Liver (tissue), 9 donors: ENCODE data around the gene SEMA3B. TPM values are rescaled to one million over a fixed set of nuclear protein-coding genes. Genes with fewer than 3 reads are reported as not detected.

ENCODE experiments used
- DNase-seq: peaks from one replicate; pipeline ENCODE4 v3.0.0-alpha.2; 2017; ENCODE audit warnings: low spot score
- H3K27ac ChIP-seq, 2 donors: one replicate each; pipeline ENCODE4 v1.7.0; 2013; ENCODE audit warnings: inconsistent platforms in 2 of 2, low read length in 2 of 2, control low read depth in 1 of 2, low read depth in 1 of 2, mild to moderate bottlenecking in 1 of 2
- H3K27me3 ChIP-seq, 4 donors: one replicate each; pipeline versions ENCODE4 v1.6.1 to v1.7.0; 2013; ENCODE audit warnings: low read length in 3 of 4, inconsistent platforms in 1 of 4, mild to moderate bottlenecking in 1 of 4, moderate library complexity in 1 of 4; ENCODE audit not compliant: control insufficient read depth in 4 of 4, insufficient read depth in 4 of 4
- H3K36me3 ChIP-seq, 4 donors: one replicate each; pipeline versions ENCODE4 v1.6.1 to v1.7.0; 2013; ENCODE audit warnings: low read length in 3 of 4, mild to moderate bottlenecking in 3 of 4, low read depth in 1 of 4, moderate library complexity in 1 of 4; ENCODE audit not compliant: control insufficient read depth in 4 of 4, insufficient read depth in 3 of 4
- H3K4me1 ChIP-seq, 4 donors: one replicate each; pipeline versions ENCODE4 v1.6.1 to v1.7.0; 2013; ENCODE audit warnings: low read length in 3 of 4, mild to moderate bottlenecking in 3 of 4, moderate library complexity in 1 of 4; ENCODE audit not compliant: control insufficient read depth in 4 of 4, insufficient read depth in 4 of 4
- H3K4me3 ChIP-seq, 3 donors: one replicate each; pipeline versions ENCODE4 v1.6.1 to v1.7.0; 2013; ENCODE audit warnings: low read length in 3 of 3, control low read depth in 1 of 3, low read depth in 1 of 3, mild to moderate bottlenecking in 1 of 3
- H3K9ac ChIP-seq, 2 donors: one replicate each; pipeline ENCODE4 v1.7.0; 2013; ENCODE audit warnings: low read length in 2 of 2, mild to moderate bottlenecking in 2 of 2, moderate library complexity in 2 of 2, control low read depth in 1 of 2, low read depth in 1 of 2
- H3K9me3 ChIP-seq, 4 donors: one replicate each; pipeline versions ENCODE4 v1.6.1 to v1.7.0; 2013; ENCODE audit warnings: low read length in 3 of 4; ENCODE audit not compliant: control insufficient read depth in 4 of 4
- EGR1 ChIP-seq, 2 donors: IDR thresholded peaks; 2 replicates each; pipeline ENCODE4 v1.6.1; 2016 to 2018; ENCODE audit warnings: antibody characterized with exemption in 2 of 2, low read depth in 2 of 2
- FOXA1 ChIP-seq: IDR thresholded peaks from 2 replicates; pipeline ENCODE4 v1.6.1; 2016; ENCODE audit warnings: antibody characterized with exemption
- FOXA2 ChIP-seq: IDR thresholded peaks from 2 replicates; pipeline ENCODE4 v1.6.1; 2016; ENCODE audit warnings: antibody characterized with exemption
- GABPA ChIP-seq, 2 donors: IDR thresholded peaks in 1 of 2; conservative IDR thresholded peaks in 1 of 2; 2 replicates each; pipeline ENCODE4 v1.6.1; 2016; ENCODE audit warnings: antibody characterized with exemption in 2 of 2, mild to moderate bottlenecking in 1 of 2, moderate library complexity in 1 of 2
- HNF4A ChIP-seq, 2 donors: conservative IDR thresholded peaks; 2 replicates each; pipeline ENCODE4 v1.6.1; 2016; ENCODE audit warnings: antibody characterized with exemption in 2 of 2, mild to moderate bottlenecking in 2 of 2
- HNF4G ChIP-seq: IDR thresholded peaks from 2 replicates; pipeline ENCODE4 v1.6.1; 2016; ENCODE audit warnings: antibody characterized with exemption
- JUND ChIP-seq, 2 donors: IDR thresholded peaks; 2 replicates each; pipeline ENCODE4 v1.6.1; 2016; ENCODE audit warnings: antibody characterized with exemption in 2 of 2
- NR2F2 ChIP-seq: IDR thresholded peaks from 2 replicates; pipeline ENCODE4 v1.6.1; 2016; ENCODE audit warnings: antibody characterized with exemption
- RAD21 ChIP-seq, 2 donors: IDR thresholded peaks; 2 replicates each; pipeline ENCODE4 v1.6.1; 2016; ENCODE audit warnings: antibody characterized with exemption in 2 of 2, mild to moderate bottlenecking in 2 of 2
- RXRA ChIP-seq, 2 donors: IDR thresholded peaks; 2 replicates each; pipeline ENCODE4 v1.6.1; 2017 to 2018; ENCODE audit warnings: antibody characterized with exemption in 2 of 2, mild to moderate bottlenecking in 1 of 2
- SP1 ChIP-seq: IDR thresholded peaks from 2 replicates; pipeline ENCODE4 v1.6.1; 2018; ENCODE audit warnings: antibody characterized with exemption, mild to moderate bottlenecking
- TAF1 ChIP-seq: conservative IDR thresholded peaks from 2 replicates; pipeline ENCODE4 v1.6.1; 2016; ENCODE audit warnings: antibody characterized with exemption, mild to moderate bottlenecking
- YY1 ChIP-seq: IDR thresholded peaks from 2 replicates; pipeline ENCODE4 v1.6.1; 2016; ENCODE audit warnings: antibody characterized with exemption, mild to moderate bottlenecking
- WGBS: extraction: QIAGEN DNeasy Blood & Tissue Kit; methylation state at CpG from one replicate; pipeline ENCODE4 v1.1.7; 2013; 5-methylcytosine and 5-hydroxymethylcytosine counted together
- polyA plus RNA-seq, 2 donors: library from polyadenylated mRNA; stranded (reverse) in 1 of 2; unstranded in 1 of 2; fragments of 200-250 nt in 1 of 2; fragments of >200 nt in 1 of 2; fragmentation: Nextera tagmentation in 1 of 2; extraction: Ambion mirVana in 1 of 2; gene quantifications; one replicate each; pipeline versions ENCODE4 v1.2.1 to v1.2.3, GENCODE V29; 2013 to 2015
- total RNA-seq, 2 donors: library from RNA; depleted of rRNA; stranded (reverse); fragments of >200 nt; gene quantifications; one replicate each; pipeline ENCODE4 v1.2.3, GENCODE V29; 2014
- TF ChIP-seq, protein P1 (sequence below): IDR thresholded peaks from 2 replicates; pipeline ENCODE4 v1.6.1; 2016; ENCODE audit warnings: antibody characterized with exemption
- TF ChIP-seq, protein P2 (sequence below): IDR thresholded peaks from 2 replicates; pipeline ENCODE4 v1.6.1; 2016; ENCODE audit warnings: antibody characterized with exemption
- TF ChIP-seq, protein P3 (sequence below): IDR thresholded peaks from 2 replicates; pipeline ENCODE4 v1.6.1; 2016; ENCODE audit warnings: antibody characterized with exemption, mild to moderate bottlenecking
- TF ChIP-seq, protein P4 (sequence below): IDR thresholded peaks from 2 replicates; pipeline ENCODE4 v1.6.1; 2016; ENCODE audit warnings: antibody characterized with exemption
- donor health status: healthy.
- donor health status: healthy.
- donor health status: healthy.
- donor health status: healthy.
- donor health status: healthy.

The SEMA3B gene
- total and polyA plus RNA-seq, 4 donors: 0.40 to 1.5 (median 0.93) TPM

DNA sequence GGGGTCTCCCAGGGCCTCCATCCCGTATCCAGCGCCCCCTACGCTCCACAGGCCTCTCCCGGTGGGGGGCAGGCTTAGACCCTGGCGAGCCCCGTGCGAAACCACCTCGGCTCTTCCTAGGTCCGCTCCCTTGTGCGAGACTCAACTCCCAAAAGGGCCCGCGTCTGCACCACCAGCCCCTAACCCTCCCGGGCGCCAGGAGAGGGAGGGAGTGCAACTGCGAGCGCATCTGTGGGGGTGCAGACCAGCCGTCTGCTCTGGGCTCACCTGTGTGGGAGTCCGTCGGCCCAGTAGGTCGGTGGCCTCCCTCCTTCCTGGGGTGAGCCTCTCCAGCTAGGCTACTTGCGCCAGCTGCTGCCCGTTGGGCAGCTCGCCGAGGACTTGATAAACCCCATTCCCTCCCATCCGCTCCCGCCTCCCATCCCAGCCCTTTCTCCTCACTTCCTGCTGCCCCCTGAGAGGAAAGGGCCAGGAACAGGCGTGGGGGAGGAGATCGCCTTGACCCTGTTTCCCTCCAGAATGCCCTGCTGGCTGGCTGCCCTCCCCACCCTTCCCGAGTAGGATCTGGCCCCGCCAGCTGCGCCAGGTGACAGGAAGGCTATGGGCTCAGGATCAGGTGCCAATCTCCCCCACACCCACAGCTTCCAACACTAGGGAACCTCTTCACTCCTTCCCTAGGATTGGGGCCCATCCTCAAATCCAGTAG is 53.6 kb downstream of the SEMA3B start, which contains the start of gene HYAL2:
TSS of gene HYAL2 (minus strand) at position 360 of the 706 bp plus-strand sequence. CDS start 2,256 bp downstream, outside the sequence.
- Histone ChIP-seq H3K9me3 (no peaks in the 10 kb centered on the region), H3K27ac (peak within 1 kb of the TSS; percentile 98 to 99), H3K4me3 (peak within 1 kb of the TSS; percentile 81 to 96 (median 95)), H3K4me1 (peaks cover 18 to 81% (median 61%) of the 10 kb centered on the region in 4 donors), H3K36me3 (peaks cover 0 to 10% (median 2%) of the 10 kb centered on the region in 4 donors), H3K9ac (peak within 1 kb of the TSS; percentile 94 to 97), H3K27me3 (no peaks in the 10 kb centered on the region)
- TF ChIP-seq TAF1 (no peak), GABPA (IDR thresholded peaks at IDR 0.05 in 1 of 2, conservative IDR thresholded peaks at IDR 0.05 in 1 of 2) (no peak), FOXA2 (no peak), HNF4A (conservative IDR thresholded peaks at IDR 0.05) (no peak), RXRA (IDR thresholded peaks at IDR 0.05) (peak; percentile 22 to 45), NR2F2 (peak; percentile 99), SP1 (peak; percentile 38), HNF4G (no peak), EGR1 (IDR thresholded peaks at IDR 0.05; ENCODE audit: low read depth in 2 of 2) (no peak), YY1 (no peak), JUND (IDR thresholded peaks at IDR 0.05) (no peak)
- TF ChIP-seq, protein P1, sequence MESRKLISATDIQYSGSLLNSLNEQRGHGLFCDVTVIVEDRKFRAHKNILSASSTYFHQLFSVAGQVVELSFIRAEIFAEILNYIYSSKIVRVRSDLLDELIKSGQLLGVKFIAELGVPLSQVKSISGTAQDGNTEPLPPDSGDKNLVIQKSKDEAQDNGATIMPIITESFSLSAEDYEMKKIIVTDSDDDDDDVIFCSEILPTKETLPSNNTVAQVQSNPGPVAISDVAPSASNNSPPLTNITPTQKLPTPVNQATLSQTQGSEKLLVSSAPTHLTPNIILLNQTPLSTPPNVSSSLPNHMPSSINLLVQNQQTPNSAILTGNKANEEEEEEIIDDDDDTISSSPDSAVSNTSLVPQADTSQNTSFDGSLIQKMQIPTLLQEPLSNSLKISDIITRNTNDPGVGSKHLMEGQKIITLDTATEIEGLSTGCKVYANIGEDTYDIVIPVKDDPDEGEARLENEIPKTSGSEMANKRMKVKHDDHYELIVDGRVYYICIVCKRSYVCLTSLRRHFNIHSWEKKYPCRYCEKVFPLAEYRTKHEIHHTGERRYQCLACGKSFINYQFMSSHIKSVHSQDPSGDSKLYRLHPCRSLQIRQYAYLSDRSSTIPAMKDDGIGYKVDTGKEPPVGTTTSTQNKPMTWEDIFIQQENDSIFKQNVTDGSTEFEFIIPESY: no peak
- TF ChIP-seq, protein P2, sequence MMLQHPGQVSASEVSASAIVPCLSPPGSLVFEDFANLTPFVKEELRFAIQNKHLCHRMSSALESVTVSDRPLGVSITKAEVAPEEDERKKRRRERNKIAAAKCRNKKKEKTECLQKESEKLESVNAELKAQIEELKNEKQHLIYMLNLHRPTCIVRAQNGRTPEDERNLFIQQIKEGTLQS: no peak
- TF ChIP-seq, protein P3, sequence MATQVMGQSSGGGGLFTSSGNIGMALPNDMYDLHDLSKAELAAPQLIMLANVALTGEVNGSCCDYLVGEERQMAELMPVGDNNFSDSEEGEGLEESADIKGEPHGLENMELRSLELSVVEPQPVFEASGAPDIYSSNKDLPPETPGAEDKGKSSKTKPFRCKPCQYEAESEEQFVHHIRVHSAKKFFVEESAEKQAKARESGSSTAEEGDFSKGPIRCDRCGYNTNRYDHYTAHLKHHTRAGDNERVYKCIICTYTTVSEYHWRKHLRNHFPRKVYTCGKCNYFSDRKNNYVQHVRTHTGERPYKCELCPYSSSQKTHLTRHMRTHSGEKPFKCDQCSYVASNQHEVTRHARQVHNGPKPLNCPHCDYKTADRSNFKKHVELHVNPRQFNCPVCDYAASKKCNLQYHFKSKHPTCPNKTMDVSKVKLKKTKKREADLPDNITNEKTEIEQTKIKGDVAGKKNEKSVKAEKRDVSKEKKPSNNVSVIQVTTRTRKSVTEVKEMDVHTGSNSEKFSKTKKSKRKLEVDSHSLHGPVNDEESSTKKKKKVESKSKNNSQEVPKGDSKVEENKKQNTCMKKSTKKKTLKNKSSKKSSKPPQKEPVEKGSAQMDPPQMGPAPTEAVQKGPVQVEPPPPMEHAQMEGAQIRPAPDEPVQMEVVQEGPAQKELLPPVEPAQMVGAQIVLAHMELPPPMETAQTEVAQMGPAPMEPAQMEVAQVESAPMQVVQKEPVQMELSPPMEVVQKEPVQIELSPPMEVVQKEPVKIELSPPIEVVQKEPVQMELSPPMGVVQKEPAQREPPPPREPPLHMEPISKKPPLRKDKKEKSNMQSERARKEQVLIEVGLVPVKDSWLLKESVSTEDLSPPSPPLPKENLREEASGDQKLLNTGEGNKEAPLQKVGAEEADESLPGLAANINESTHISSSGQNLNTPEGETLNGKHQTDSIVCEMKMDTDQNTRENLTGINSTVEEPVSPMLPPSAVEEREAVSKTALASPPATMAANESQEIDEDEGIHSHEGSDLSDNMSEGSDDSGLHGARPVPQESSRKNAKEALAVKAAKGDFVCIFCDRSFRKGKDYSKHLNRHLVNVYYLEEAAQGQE: no peak
- 58% methylated on average over 31 of the region's 31 CpGs for WGBS
- DNase-seq: no peak

DNA sequence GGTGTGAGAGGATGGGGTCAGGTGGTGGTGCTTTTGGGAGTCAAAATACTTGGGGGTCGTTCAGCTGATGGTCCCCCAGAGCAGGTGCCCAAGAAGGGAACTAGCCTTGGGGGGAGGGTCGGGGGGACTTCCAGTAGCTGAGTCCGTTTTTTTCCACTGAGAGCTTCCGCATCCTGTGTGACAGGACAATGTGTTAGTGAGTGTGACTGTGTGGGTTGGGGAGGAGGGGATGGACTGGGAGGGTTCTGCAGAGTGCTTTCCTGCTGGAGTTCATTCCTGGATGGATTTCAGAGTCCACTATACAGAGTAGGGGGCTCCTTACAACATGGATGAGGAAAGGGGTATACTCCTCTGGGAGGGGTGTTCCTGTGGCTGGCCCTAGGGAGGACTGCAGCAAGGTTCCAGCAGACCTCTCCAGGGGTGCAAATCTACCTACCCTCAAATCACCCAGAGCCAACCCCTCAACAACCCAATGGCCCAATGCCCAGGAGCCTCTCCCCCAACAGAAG is 54.2 kb downstream of the SEMA3B start:
- no peaks in the 10 kb centered on the region for H3K9me3 ChIP-seq
- peaks cover 0 to 7% (median 2%) of the 10 kb centered on the region in 4 donors for H3K36me3 ChIP-seq
- no peak overlapping the region for H3K4me3 ChIP-seq
- H3K9ac ChIP-seq: peak overlapping the region in 1 of 2 donors; percentile 4
- WGBS: 68% methylated on average over 4 of the region's 4 CpGs
- peak overlapping the region; percentile 98 to 99 for H3K27ac ChIP-seq
- H3K27me3 ChIP-seq: no peaks in the 10 kb centered on the region
- TF ChIP-seq EGR1 (IDR thresholded peaks at IDR 0.05; ENCODE audit: low read depth in 2 of 2) (no peak), NR2F2 (no peak), FOXA1 (no peak), YY1 (no peak), HNF4G (no peak), FOXA2 (no peak), HNF4A (conservative IDR thresholded peaks at IDR 0.05) (no peak), GABPA (IDR thresholded peaks at IDR 0.05 in 1 of 2, conservative IDR thresholded peaks at IDR 0.05 in 1 of 2) (no peak), JUND (IDR thresholded peaks at IDR 0.05) (no peak), RAD21 (IDR thresholded peaks at IDR 0.05) (no peak)
- TF ChIP-seq, protein P4, sequence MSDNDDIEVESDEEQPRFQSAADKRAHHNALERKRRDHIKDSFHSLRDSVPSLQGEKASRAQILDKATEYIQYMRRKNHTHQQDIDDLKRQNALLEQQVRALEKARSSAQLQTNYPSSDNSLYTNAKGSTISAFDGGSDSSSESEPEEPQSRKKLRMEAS: no peak
- TF ChIP-seq, protein P3: no peak
- TF ChIP-seq, protein P1: no peak
- peaks cover 17 to 81% (median 61%) of the 10 kb centered on the region in 4 donors for H3K4me1 ChIP-seq
- no peak for DNase-seq
